Stomach (tissue), 9 donors: ENCODE measurements around the gene WFS1. TPM values are rescaled to one million over a fixed set of nuclear protein-coding genes. Genes with fewer than 3 reads are reported as not detected.

ENCODE experiments used
- DNase-seq, 2 donors: peaks; one replicate each; pipeline versions ENCODE4 v3.0.0 to v3.0.0-alpha.2; 2013 to 2019
- H3K27ac ChIP-seq, 5 donors: fragments of 200-600 bp in 4 of 5; sonication (generic) in 4 of 5; one replicate each; pipeline ENCODE4 v1.5.1; 2013 to 2019; ENCODE audit warnings: mild to moderate bottlenecking in 1 of 5, moderate library complexity in 1 of 5
- H3K27me3 ChIP-seq, 3 donors: fragments of 200-600 bp; sonication (generic); one replicate each; pipeline ENCODE4 v1.5.1; 2017 to 2019; ENCODE audit warnings: mixed run types in 1 of 3
- H3K36me3 ChIP-seq, 4 donors: fragments of 200-600 bp; sonication (generic); 1 replicate in 3 of 4; 2 replicates in 1 of 4; pipeline ENCODE4 v1.5.1; 2016 to 2019
- H3K4me1 ChIP-seq, 4 donors: fragments of 200-600 bp; sonication (generic); one replicate each; pipeline ENCODE4 v1.5.1; 2016 to 2019
- H3K4me3 ChIP-seq, 4 donors: fragments of 200-600 bp; sonication (generic) in 3 of 4; one replicate each; pipeline ENCODE4 v1.5.1; 2016 to 2019; ENCODE audit warnings: mild to moderate bottlenecking in 1 of 4
- H3K9me3 ChIP-seq, 4 donors: fragments of 200-600 bp; sonication (generic); one replicate each; pipeline ENCODE4 v1.5.1; 2016 to 2019
- EP300 ChIP-seq: sonication (generic); formaldehyde crosslinking; IDR thresholded peaks from one replicate; pipeline ENCODE4 v1.6.1; 2017; ENCODE audit warnings: antibody characterized with exemption
- POLR2A ChIP-seq, 4 donors: fragments of 450-650 bp; IDR thresholded peaks; one replicate each; pipeline ENCODE4 v1.6.1; 2016; ENCODE audit warnings: antibody characterized with exemption in 4 of 4, control low read depth in 2 of 4, mild to moderate bottlenecking in 1 of 4, moderate library complexity in 1 of 4
- POLR2AphosphoS5 ChIP-seq, 3 donors: sonication (generic); formaldehyde crosslinking; IDR thresholded peaks; one replicate each; pipeline ENCODE4 v1.6.1; 2016; ENCODE audit warnings: antibody characterized with exemption in 3 of 3
- WGBS, 5 donors: extraction: QIAGEN DNeasy Blood & Tissue Kit in 3 of 5; methylation state at CpG; one replicate each; pipeline versions ENCODE4 v1.1.5 to v1.1.7; 2013 to 2018; 5-methylcytosine and 5-hydroxymethylcytosine counted together
- intact Hi-C: fragments of 100-400 bp; cut with DNase I; formaldehyde crosslinking; loops from one replicate; pipeline ENCODE4 v1.15.1; 2023; ENCODE audit warnings: low total_unique reads
- polyA plus RNA-seq, 3 donors: library from polyadenylated mRNA; stranded (reverse); fragments of 200-250 nt; gene quantifications; one replicate each; pipeline ENCODE4 v1.2.3, GENCODE V29; 2013
- total RNA-seq, 5 donors: library from RNA; depleted of rRNA; stranded (reverse); fragments of >200 nt; gene quantifications; one replicate each; pipeline versions ENCODE4 v1.1.0 to v1.2.3, GENCODE V29; 2014 to 2016
- TF ChIP-seq, protein P1 (sequence below), 7 experiments: fragments of 450-650 bp in 4 of 7; fragments of 200-600 bp in 3 of 7; sonication (generic) in 3 of 7; IDR thresholded peaks; one replicate each; pipeline ENCODE4 v1.5.1; 2016 to 2019; ENCODE audit warnings: antibody characterized with exemption in 7 of 7, control low read depth in 2 of 7, mild to moderate bottlenecking in 1 of 7
- donor health status: healthy with polysubstance abuse.
- donor health status: Bipolar disorder and iron deficiency.
- donor health status: healthy.

The WFS1 gene
- total and polyA plus RNA-seq, 8 donors, result 4.1 to 60.7 (median 15.1) TPM

DNA sequence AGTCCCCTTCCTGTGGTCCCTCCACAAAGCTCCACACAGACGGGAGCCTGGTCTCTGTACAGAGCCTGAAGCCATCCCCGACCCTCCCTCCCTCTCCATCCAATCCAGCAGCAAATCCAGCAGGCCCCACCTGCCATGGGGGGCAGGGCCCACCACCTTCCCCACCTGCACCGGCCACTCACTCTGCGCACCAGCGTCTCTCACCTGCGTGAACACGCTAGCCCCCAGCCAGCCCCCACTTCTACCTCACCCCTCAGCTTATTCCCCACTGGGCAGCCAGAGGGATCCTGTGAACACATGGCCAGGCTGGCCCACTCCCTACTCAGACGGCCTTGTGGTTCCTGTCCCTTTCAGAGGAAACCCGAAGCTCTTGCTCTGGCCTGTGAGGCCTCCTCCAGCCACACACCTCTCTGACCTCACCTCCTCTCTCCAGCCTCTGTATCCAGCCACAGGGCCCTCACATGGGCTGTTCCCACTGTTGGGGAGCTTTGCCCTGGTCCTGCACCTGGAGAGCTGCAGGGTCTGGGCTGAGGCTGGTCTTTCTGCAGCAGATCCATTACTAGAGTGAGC is 70.9 kb downstream of the WFS1 start:
- 70 to 78% (median 77%) methylated on average over 9 of the region's 9 CpGs for WGBS, 5 donors
- Histone ChIP-seq H3K4me3 (no peak overlapping the region), H3K4me1 (peaks cover 4 to 14% (median 5%) of the 10 kb centered on the region in 4 donors), H3K36me3 (no peaks in the 10 kb centered on the region), H3K27ac (no peak overlapping the region), H3K9me3 (no peaks in the 10 kb centered on the region), H3K27me3 (peaks cover 0 to 43% (median 3%) of the 10 kb centered on the region in 3 donors)
- TF ChIP-seq POLR2AphosphoS5 (IDR thresholded peaks at IDR 0.05) (no peak), EP300 (no peak), POLR2A (IDR thresholded peaks at IDR 0.05) (no peak)
- TF ChIP-seq, protein P1, sequence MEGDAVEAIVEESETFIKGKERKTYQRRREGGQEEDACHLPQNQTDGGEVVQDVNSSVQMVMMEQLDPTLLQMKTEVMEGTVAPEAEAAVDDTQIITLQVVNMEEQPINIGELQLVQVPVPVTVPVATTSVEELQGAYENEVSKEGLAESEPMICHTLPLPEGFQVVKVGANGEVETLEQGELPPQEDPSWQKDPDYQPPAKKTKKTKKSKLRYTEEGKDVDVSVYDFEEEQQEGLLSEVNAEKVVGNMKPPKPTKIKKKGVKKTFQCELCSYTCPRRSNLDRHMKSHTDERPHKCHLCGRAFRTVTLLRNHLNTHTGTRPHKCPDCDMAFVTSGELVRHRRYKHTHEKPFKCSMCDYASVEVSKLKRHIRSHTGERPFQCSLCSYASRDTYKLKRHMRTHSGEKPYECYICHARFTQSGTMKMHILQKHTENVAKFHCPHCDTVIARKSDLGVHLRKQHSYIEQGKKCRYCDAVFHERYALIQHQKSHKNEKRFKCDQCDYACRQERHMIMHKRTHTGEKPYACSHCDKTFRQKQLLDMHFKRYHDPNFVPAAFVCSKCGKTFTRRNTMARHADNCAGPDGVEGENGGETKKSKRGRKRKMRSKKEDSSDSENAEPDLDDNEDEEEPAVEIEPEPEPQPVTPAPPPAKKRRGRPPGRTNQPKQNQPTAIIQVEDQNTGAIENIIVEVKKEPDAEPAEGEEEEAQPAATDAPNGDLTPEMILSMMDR (IDR thresholded peaks at IDR 0.05), result no peak
- intact Hi-C loops, result no loop called here
- DNase-seq, result no peak

GRCh38 chr4:6341696-6342095 is 72.0 kb downstream of the WFS1 start:
- DNase-seq, result no peak
- TF ChIP-seq POLR2A (IDR thresholded peaks at IDR 0.05) (no peak), EP300 (no peak), POLR2AphosphoS5 (IDR thresholded peaks at IDR 0.05) (no peak)
- TF ChIP-seq, protein P1 (IDR thresholded peaks at IDR 0.05), result no peak
- Histone ChIP-seq H3K4me3 (no peak overlapping the region), H3K27me3 (peaks cover 0 to 43% (median 0%) of the 10 kb centered on the region in 3 donors), H3K27ac (no peak overlapping the region), H3K9me3 (no peaks in the 10 kb centered on the region), H3K36me3 (no peaks in the 10 kb centered on the region), H3K4me1 (peaks cover 4 to 14% (median 5%) of the 10 kb centered on the region in 4 donors)
- 35 to 55% (median 43%) methylated on average over 6 of the region's 6 CpGs for WGBS, 5 donors
- intact Hi-C loops, result no loop called here

DNA sequence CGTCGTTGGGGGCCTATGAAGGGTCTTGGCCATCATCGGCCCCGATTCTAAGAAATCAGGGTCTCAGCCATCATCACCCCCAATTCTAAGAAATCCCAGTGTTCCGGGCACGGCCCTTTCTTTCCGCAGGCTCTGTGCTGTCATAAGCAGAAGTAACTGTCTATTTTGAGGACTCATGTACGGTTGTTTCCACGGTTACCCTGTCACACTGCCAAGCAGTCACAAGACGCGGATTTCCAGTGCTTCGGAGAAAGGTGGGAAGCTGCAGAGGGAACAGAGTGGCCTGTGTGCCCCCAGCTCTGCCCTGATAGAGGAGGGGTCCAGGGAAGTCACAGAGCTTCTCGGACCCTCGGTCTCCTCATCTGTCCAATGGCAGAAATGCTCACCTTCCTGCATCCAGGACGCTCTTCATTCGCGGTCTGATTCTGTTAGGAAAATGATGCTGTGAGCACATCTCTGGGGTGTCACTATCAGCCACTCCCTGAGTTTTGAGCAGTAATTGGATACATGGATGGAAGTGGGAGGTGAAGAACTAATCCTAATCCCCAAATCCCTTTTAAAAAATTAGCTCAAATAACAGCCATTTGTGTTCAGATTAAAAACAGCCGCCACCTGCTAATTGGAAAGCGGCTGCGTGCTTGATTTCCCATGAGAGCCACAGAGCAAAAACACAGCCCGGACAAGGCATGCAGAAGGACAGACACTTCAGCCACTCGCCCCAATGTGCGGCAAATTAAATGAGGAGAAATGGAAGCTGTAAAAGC is 73.1 kb downstream of the WFS1 start:
- H3K9me3 ChIP-seq, result no peaks in the 10 kb centered on the region
- H3K4me1 ChIP-seq, result peaks cover 0 to 9% (median 0%) of the 10 kb centered on the region in 4 donors
- whole genome bisulfite sequencing, 5 donors, result 66 to 79% (median 75%) methylated on average over 23 of the region's 23 CpGs
- H3K4me3 ChIP-seq, result no peak overlapping the region
- intact Hi-C loops, result no loop called here
- peaks cover 0 to 46% (median 4%) of the 10 kb centered on the region in 3 donors for H3K27me3 ChIP-seq
- H3K36me3 ChIP-seq, result no peaks in the 10 kb centered on the region
- no peak overlapping the region for H3K27ac ChIP-seq
- DNase-seq, result peak in 1 of 2 donors; percentile 67
- no peak for TF ChIP-seq POLR2A (IDR thresholded peaks at IDR 0.05)
- TF ChIP-seq, protein P1 (IDR thresholded peaks at IDR 0.05), result no peak

DNA sequence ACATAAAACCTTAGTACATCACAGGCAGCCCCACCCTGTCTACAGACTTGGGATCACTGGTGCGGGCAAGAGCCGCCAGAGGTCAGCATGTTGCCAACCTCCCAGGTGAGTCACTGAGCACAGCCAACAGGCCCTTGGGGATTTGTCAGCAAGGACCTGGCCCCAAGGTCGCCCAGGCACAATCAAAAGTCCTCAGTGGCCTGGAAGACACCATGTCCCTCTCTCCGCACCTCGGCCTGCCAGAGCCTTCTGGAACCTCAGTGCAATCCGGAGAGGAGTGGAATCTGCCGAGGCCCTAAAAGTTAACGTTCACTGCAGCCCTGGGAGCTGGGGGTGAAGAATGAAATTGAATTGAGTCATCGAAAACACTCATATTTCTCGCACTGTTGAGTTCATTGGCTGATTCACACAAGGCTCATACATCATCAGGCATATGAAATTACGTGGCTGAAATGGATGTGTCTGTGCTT is 74.3 kb downstream of the WFS1 start:
- intact Hi-C loops, result no loop called here
- no peaks in the 10 kb centered on the region for H3K36me3 ChIP-seq
- WGBS, 5 donors, result 61 to 70% (median 68%) methylated on average over 11 of the region's 11 CpGs
- peak; percentile 28 to 65 for DNase-seq
- H3K27me3 ChIP-seq, result peaks cover 0 to 46% (median 4%) of the 10 kb centered on the region in 3 donors
- H3K4me1 ChIP-seq, result no peaks in the 10 kb centered on the region
- H3K9me3 ChIP-seq, result no peaks in the 10 kb centered on the region
- TF ChIP-seq, protein P1 (IDR thresholded peaks at IDR 0.05), result no peak
- no peak for TF ChIP-seq EP300
- peak in 1 of 3 donors; percentile 13 for TF ChIP-seq POLR2AphosphoS5 (IDR thresholded peaks at IDR 0.05)
- TF ChIP-seq POLR2A (IDR thresholded peaks at IDR 0.05), result no peak
- H3K4me3 ChIP-seq, result no peak overlapping the region
- H3K27ac ChIP-seq, result no peak overlapping the region
